ENCODE measurements around the gene LAGE3. TPM values are rescaled to one million over a fixed set of nuclear protein-coding genes. Genes with fewer than 3 reads are reported as not detected.

The LAGE3 gene
- total RNA-seq, 1 donor: 19.1 TPM

DNA sequence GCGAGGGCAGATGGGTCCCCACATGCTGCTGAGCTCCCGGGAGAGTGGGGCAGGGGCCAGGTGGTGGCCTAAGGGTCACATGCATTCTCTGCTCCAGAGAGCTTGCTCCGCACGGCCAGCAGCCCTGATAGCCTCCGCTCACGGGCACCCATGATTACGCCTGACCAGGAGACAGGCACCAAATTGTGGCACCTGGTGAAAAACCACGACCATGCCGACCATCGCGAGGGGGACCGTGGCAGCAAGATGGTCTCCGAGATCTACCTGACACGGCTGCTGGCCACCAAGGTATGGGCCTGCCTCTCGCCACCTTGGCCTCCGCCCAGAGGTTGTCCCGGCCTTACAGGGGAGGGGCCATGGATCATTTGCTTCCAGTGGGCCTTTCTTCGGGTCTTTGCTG lies 9.2 kb downstream of the LAGE3 start:
- H3K4me3 ChIP-seq (ENCODE audit: low read depth, low read length): no peak overlapping the region
- TF ChIP-seq, protein P1, sequence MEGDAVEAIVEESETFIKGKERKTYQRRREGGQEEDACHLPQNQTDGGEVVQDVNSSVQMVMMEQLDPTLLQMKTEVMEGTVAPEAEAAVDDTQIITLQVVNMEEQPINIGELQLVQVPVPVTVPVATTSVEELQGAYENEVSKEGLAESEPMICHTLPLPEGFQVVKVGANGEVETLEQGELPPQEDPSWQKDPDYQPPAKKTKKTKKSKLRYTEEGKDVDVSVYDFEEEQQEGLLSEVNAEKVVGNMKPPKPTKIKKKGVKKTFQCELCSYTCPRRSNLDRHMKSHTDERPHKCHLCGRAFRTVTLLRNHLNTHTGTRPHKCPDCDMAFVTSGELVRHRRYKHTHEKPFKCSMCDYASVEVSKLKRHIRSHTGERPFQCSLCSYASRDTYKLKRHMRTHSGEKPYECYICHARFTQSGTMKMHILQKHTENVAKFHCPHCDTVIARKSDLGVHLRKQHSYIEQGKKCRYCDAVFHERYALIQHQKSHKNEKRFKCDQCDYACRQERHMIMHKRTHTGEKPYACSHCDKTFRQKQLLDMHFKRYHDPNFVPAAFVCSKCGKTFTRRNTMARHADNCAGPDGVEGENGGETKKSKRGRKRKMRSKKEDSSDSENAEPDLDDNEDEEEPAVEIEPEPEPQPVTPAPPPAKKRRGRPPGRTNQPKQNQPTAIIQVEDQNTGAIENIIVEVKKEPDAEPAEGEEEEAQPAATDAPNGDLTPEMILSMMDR (IDR thresholded peaks at IDR 0.05; ENCODE audit: insufficient read depth, low read length): no peak
- no peak for DNase-seq (ENCODE audit: low read depth)

DNA sequence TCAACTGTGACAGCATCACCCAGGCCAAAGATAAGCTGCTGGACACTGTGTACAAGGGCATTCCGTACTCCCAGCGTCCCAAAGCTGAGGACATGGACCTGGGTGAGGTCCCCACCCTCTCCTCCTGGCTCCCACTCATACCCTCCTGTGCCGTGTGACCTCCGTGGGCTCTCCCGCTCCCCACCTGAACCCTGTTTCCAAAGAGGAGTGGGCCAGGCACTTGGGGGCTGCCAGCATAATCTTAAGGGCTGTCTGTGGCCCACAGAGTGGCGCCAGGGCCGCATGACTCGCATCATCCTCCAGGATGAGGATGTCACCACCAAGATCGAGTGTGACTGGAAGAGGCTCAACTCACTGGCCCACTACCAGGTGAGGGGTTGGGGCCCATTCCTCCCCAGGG lies 10.0 kb downstream of the LAGE3 start:
- H3K4me3 ChIP-seq (ENCODE audit: low read depth, low read length): no peak overlapping the region
- no peak for DNase-seq (ENCODE audit: low read depth)
- TF ChIP-seq, protein P1 (IDR thresholded peaks at IDR 0.05; ENCODE audit: insufficient read depth, low read length): no peak

DNA sequence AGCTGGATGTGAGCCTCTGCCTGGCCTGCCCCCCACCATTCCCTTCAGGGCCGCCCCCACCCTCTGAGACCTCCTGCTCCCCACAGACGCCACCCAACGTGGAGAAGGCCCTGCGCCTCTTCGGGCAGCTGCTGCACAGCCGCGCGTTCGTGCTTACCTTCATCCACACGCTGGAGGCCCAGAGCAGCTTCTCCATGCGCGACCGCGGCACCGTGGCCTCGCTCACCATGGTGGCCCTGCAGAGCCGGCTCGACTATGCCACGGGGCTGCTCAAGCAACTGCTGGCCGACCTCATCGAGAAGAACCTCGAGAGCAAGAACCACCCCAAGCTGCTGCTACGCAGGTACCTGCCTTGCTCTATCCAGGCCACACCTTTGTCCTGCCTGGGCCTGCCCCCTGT lies 10.9 kb downstream of the LAGE3 start:
- H3K4me3 ChIP-seq (ENCODE audit: low read depth, low read length): no peak overlapping the region
- DNase-seq (ENCODE audit: low read depth): no peak
- TF ChIP-seq, protein P1 (IDR thresholded peaks at IDR 0.05; ENCODE audit: insufficient read depth, low read length): no peak

DNA sequence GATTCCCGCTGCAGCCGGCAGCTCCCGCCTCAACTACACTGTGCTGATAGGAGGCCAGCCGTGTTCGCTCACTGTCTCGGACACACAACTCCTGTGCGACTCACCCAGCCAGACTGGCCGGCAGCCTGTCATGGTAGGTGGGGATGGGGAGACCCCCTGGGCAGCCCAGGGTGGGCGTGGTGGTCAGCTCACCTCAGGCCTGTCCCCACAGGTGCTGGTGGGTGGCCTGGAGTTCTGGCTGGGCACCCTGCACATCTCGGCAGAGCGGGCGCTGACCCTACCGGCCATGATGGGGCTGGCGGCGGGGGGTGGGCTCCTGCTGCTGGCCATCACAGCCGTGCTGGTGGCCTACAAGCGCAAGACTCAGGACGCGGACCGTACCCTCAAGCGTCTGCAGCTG lies 11.5 kb downstream of the LAGE3 start:
- TF ChIP-seq, protein P1 (IDR thresholded peaks at IDR 0.05; ENCODE audit: insufficient read depth, low read length): no peak
- DNase-seq (ENCODE audit: low read depth): no peak
- H3K4me3 ChIP-seq (ENCODE audit: low read depth, low read length): no peak overlapping the region

DNA sequence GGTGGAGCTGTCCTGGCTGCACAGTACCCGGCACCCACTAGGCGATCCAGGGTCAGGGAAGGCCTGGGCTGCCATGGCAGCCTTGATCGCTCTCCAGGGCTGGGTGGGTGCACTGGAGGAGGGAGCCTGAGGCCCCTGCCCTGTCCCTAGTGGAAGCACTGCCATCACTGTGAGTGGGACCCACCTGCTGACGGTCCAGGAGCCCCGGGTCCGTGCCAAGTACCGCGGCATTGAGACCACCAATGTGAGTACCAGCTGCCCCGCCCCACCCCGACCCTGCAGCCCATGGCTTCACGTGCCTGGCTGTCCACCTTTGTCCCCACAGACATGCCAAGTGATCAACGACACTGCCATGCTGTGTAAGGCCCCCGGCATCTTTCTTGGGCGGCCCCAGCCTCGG lies 12.2 kb downstream of the LAGE3 start:
- TF ChIP-seq, protein P1 (IDR thresholded peaks at IDR 0.05; ENCODE audit: insufficient read depth, low read length): no peak

DNA sequence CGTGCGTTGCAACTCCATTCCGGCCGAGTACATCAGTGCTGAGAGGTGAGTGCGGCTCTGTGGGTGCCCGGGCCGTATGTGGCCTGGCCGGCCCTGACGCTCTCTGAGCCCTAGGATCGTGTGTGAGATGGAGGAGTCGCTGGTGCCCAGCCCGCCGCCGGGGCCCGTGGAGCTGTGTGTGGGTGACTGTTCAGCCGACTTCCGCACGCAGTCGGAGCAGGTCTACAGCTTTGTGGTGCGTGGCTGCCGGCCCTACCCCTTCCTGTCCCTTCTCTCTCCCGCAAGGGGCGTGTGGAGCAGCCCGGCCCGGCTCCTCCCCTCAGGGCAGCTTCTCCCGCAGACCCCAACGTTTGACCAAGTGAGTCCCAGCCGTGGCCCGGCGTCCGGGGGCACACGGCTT lies 13.0 kb downstream of the LAGE3 start:
- TF ChIP-seq, protein P1 (IDR thresholded peaks at IDR 0.05; ENCODE audit: insufficient read depth, low read length): no peak
- H3K4me3 ChIP-seq (ENCODE audit: low read depth, low read length): no peak overlapping the region
- DNase-seq (ENCODE audit: low read depth): no peak

More for the DNA sequence above, 12.2 kb downstream of the LAGE3 start:
- no peak for DNase-seq (ENCODE audit: low read depth)
- H3K4me3 ChIP-seq (ENCODE audit: low read depth, low read length): no peak overlapping the region

DNA sequence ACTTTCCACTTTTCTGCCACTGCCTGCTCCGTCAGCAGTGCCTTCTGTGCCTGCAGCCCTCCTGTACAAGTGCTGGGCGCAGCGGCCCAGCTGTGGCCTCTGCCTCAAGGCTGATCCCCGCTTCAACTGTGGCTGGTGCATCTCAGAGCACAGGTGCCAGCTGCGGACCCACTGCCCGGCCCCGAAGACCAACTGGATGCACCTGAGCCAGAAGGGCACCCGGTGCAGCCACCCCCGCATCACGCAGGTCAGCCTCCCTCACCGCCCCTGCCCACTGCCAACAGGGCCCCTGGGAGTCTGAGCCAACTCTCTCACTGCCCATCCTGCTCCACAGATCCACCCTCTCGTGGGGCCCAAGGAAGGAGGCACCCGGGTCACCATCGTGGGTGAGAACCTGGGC lies 13.5 kb downstream of the LAGE3 start:
- H3K4me3 ChIP-seq (ENCODE audit: low read depth, low read length): no peak overlapping the region
- DNase-seq (ENCODE audit: low read depth): no peak
- TF ChIP-seq, protein P1 (IDR thresholded peaks at IDR 0.05; ENCODE audit: insufficient read depth, low read length): no peak
